Breast epithelium (tissue), 4 donors: Measurements from ENCODE around the gene SNTG2. TPM values are rescaled to one million over a fixed set of nuclear protein-coding genes. Genes with fewer than 3 reads are reported as not detected.

ENCODE experiments used
- DNase-seq, 2 donors: peaks; one replicate each; pipeline ENCODE4 v3.0.0-alpha.2; 2019; ENCODE audit warnings: low spot score in 2 of 2
- H3K27ac ChIP-seq, 2 donors: fragments of 200-600 bp; sonication (generic) in 1 of 2; one replicate each; pipeline ENCODE4 v1.5.1; 2016 to 2019; ENCODE audit warnings: mild to moderate bottlenecking in 1 of 2
- H3K27me3 ChIP-seq, 2 donors: fragments of 200-600 bp; sonication (generic) in 1 of 2; one replicate each; pipeline versions ENCODE4 v1.5.1 to v1.6.0; 2017 to 2019; ENCODE audit warnings: control low read depth in 1 of 2, mild to moderate bottlenecking in 1 of 2
- H3K36me3 ChIP-seq: fragments of 200-600 bp; one replicate; pipeline ENCODE4 v1.5.1; 2019
- H3K4me1 ChIP-seq, 2 donors: fragments of 200-600 bp; sonication (generic); one replicate each; pipeline ENCODE4 v1.5.1; 2016 to 2019; ENCODE audit warnings: control low read depth in 1 of 2
- H3K4me3 ChIP-seq, 3 donors: fragments of 200-600 bp; sonication (generic); 1 replicate in 2 of 3; 2 replicates in 1 of 3; pipeline ENCODE4 v1.5.1; 2016 to 2019; ENCODE audit warnings: mild to moderate bottlenecking in 3 of 3, moderate library complexity in 2 of 3
- H3K9me3 ChIP-seq, 2 donors: fragments of 200-600 bp; sonication (generic) in 1 of 2; one replicate each; pipeline ENCODE4 v1.5.1; 2016 to 2019; ENCODE audit warnings: control low read depth in 1 of 2
- POLR2A ChIP-seq: fragments of 450-650 bp; IDR thresholded peaks from one replicate; pipeline ENCODE4 v1.6.1; 2016; ENCODE audit warnings: antibody characterized with exemption, mild to moderate bottlenecking, moderate library complexity
- POLR2AphosphoS5 ChIP-seq, 3 donors: sonication (generic); formaldehyde crosslinking; IDR thresholded peaks; one replicate each; pipeline ENCODE4 v1.6.1; 2017; ENCODE audit warnings: antibody characterized with exemption in 3 of 3
- intact Hi-C: fragments of 100-400 bp; cut with DNase I; formaldehyde crosslinking; loops from one replicate; pipeline ENCODE4 v1.15.1; 2023; ENCODE audit warnings: low total_unique reads
- total RNA-seq, 3 donors: library from RNA; depleted of rRNA; stranded (reverse); fragments of >200 nt; gene quantifications; one replicate each; pipeline ENCODE4 v1.1.0, GENCODE V29; 2016
- TF ChIP-seq, protein P1 (sequence below), 3 donors: fragments of 450-650 bp; IDR thresholded peaks; one replicate each; pipeline ENCODE4 v1.5.1; 2016 to 2017; ENCODE audit warnings: antibody characterized with exemption in 3 of 3, mild to moderate bottlenecking in 3 of 3, moderate library complexity in 3 of 3

Gene SNTG2
- total RNA-seq, 3 donors from 2014 or later: 4.6 to 7.4 (median 6.0) TPM

DNA sequence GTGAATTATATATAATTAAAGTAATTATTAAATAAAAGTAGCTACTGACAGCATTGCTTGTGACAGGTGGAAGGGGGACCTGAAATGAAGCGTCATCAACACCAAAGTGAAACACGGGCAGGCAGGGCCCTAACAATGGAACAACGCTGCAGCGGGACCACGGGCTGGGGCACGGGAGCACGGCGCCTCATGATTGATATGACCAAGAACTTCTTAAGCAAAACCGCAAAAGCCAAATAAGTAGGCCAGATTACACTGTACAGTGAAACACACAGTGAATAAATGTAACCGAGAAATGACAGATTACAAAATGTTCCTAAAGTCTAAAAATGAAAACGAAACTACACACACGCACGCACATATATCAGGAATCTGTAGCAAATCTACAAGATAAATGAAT is 81.4 kb downstream of the SNTG2 start:
- Histone ChIP-seq H3K27me3 (peaks cover 0 to 3% of the 10 kb centered on the region in 2 donors), H3K27ac (no peak overlapping the region), H3K4me1 (no peaks in the 10 kb centered on the region), H3K4me3 (no peak overlapping the region), H3K36me3 (no peaks in the 10 kb centered on the region), H3K9me3 (no peaks in the 10 kb centered on the region)
- no peak for TF ChIP-seq POLR2A
- TF ChIP-seq, protein P1, sequence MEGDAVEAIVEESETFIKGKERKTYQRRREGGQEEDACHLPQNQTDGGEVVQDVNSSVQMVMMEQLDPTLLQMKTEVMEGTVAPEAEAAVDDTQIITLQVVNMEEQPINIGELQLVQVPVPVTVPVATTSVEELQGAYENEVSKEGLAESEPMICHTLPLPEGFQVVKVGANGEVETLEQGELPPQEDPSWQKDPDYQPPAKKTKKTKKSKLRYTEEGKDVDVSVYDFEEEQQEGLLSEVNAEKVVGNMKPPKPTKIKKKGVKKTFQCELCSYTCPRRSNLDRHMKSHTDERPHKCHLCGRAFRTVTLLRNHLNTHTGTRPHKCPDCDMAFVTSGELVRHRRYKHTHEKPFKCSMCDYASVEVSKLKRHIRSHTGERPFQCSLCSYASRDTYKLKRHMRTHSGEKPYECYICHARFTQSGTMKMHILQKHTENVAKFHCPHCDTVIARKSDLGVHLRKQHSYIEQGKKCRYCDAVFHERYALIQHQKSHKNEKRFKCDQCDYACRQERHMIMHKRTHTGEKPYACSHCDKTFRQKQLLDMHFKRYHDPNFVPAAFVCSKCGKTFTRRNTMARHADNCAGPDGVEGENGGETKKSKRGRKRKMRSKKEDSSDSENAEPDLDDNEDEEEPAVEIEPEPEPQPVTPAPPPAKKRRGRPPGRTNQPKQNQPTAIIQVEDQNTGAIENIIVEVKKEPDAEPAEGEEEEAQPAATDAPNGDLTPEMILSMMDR (IDR thresholded peaks at IDR 0.05): no peak
- no peak for DNase-seq
- intact Hi-C loops: no loop called here

DNA sequence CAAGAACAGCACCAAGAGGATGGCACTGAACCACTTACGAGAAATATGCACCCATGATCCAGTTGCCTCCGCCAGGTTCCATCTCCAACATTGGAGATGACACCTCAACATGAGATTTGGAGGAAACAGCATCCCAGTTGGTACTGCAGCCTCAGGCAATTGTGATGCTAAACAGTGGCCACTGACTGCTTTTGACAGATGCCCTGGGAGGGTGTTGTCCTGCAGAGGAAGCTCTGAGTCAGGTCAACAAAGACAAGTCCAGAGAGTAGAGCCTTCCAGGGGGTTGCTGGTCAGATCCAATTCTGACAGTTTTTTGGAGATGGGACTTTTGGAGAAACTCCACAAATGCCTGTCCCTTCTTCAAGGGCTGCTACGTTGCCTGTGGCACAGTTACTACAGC is 82.4 kb downstream of the SNTG2 start:
- no peaks in the 10 kb centered on the region for H3K4me1 ChIP-seq
- no peak overlapping the region for H3K4me3 ChIP-seq
- H3K27me3 ChIP-seq: peaks cover 0 to 7% of the 10 kb centered on the region in 2 donors
- H3K36me3 ChIP-seq: no peaks in the 10 kb centered on the region
- TF ChIP-seq, protein P1 (IDR thresholded peaks at IDR 0.05): no peak
- no peak for TF ChIP-seq POLR2AphosphoS5 (IDR thresholded peaks at IDR 0.05)
- TF ChIP-seq POLR2A: no peak
- no peak overlapping the region for H3K27ac ChIP-seq
- intact Hi-C loops: no loop called here
- no peaks in the 10 kb centered on the region for H3K9me3 ChIP-seq
- no peak for DNase-seq

DNA sequence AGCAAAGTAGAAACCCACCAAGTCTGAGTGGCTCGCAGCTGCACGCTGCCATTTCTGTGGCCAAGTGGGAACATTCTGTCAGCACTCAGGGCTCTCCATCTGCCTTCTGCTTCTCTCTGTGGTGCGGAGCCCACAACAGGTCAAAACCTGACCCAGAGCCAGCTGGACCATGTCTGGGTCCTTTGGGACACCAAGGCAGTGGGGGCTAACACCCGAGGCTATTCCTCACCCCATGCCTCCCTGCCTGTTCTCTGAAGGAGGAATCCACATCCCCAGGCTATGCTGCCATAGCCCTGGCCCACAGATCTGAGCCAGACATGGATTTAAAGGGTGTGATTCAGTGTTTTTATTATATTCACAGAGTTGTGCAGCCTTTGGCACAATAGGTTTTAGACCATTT is 86.4 kb downstream of the SNTG2 start:
- no peak overlapping the region for H3K4me3 ChIP-seq
- H3K9me3 ChIP-seq: no peaks in the 10 kb centered on the region
- intact Hi-C loops: no loop called here
- peaks cover 0 to 7% of the 10 kb centered on the region in 2 donors for H3K27me3 ChIP-seq
- no peak for DNase-seq
- H3K36me3 ChIP-seq: no peaks in the 10 kb centered on the region
- no peak for TF ChIP-seq POLR2AphosphoS5 (IDR thresholded peaks at IDR 0.05)
- no peak for TF ChIP-seq POLR2A
- TF ChIP-seq, protein P1 (IDR thresholded peaks at IDR 0.05): no peak
- no peaks in the 10 kb centered on the region for H3K4me1 ChIP-seq
- H3K27ac ChIP-seq: no peak overlapping the region

DNA sequence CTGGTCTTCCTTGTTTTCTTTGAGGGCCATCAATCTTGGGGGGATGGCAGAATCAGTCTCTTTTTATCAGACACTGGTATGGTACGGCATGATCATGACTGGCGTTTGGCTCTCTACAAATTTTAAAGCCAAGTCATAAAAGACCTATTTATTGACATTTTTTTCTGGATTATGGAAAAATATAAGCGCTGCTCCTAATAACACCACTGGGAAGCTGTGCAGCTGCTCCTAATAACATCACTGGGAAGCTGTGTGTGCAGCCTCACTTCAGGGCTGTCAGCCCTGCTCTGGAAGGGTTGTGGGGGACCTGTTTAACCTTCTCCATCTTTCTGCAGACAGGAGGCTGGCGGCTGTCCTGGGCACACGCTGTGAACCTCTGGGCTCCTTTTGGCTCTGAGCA is 88.9 kb downstream of the SNTG2 start:
- no peaks in the 10 kb centered on the region for H3K36me3 ChIP-seq
- intact Hi-C loops: no loop called here
- no peak overlapping the region for H3K4me3 ChIP-seq
- peaks cover 0 to 7% of the 10 kb centered on the region in 2 donors for H3K27me3 ChIP-seq
- H3K9me3 ChIP-seq: peaks cover 0 to 17% of the 10 kb centered on the region in 2 donors
- no peaks in the 10 kb centered on the region for H3K4me1 ChIP-seq
- no peak overlapping the region for H3K27ac ChIP-seq
- no peak for DNase-seq
- TF ChIP-seq POLR2A (no peak), POLR2AphosphoS5 (IDR thresholded peaks at IDR 0.05) (no peak)
- TF ChIP-seq, protein P1 (IDR thresholded peaks at IDR 0.05): no peak

DNA sequence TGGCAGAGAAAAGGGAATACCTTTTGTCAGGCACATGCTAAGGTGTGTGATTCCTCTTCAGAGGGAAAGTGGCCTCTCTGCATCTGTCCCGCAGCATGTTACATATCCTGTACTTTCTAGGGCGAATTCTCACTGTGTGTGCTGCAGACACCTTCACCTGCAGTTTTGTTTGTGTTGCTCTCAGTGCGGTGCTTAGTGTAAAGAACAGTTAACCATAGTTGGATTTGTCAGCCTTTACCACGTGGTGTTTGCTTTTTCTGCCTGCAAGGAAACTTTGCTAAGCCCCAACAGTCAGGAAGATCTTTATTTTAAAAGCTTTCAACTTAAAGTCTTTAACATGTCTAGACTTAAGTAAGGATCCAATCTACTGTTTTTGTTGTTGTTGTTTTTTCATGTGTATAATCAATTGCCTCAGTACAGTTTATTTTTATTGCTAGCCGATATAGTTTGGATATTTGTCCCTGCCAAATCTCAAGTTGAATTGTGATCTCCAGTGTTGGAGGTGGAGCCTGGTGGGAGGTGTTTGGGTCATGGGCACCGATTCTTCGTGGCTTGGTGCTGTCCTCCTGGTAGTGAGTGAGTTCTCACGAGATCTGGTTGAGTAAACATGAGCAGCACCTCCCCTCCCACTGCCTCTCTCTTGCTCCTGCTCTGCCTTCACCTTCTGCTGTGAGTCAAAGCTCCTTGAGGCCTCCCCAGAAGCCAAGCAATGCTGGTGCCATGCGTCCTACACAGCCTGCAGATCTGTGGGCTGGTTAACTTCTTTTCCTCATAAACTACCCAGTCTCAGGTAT is 90.6 kb downstream of the SNTG2 start:
- TF ChIP-seq, protein P1 (IDR thresholded peaks at IDR 0.05): no peak
- TF ChIP-seq POLR2A: no peak
- TF ChIP-seq POLR2AphosphoS5 (IDR thresholded peaks at IDR 0.05): no peak
- no peaks in the 10 kb centered on the region for H3K36me3 ChIP-seq

More for the DNA sequence above, 90.6 kb downstream of the SNTG2 start:
- no peak overlapping the region for H3K27ac ChIP-seq
- DNase-seq: no peak
- no peak overlapping the region for H3K4me3 ChIP-seq
- H3K4me1 ChIP-seq: no peaks in the 10 kb centered on the region
- peaks cover 0 to 7% of the 10 kb centered on the region in 2 donors for H3K27me3 ChIP-seq
- intact Hi-C loops: no loop called here
- H3K9me3 ChIP-seq: peaks cover 0 to 21% of the 10 kb centered on the region in 2 donors
